ENCODE measurements around the gene IFI30. TPM values are rescaled to one million over a fixed set of nuclear protein-coding genes. Genes with fewer than 3 reads are reported as not detected.

The IFI30 gene
- total RNA-seq, 1 experiment from 2014 or later, result 23.6 TPM

GRCh38 chr19:18194181-18194530, 20.5 kb downstream of the IFI30 start:
- peak overlapping the region; percentile 37 to 81 (median 42); a peak in 2 of 7 replicates for H3K27ac Mint-ChIP-seq
- Histone ChIP-seq H4K91ac (ENCODE audit: insufficient read length, low read depth, low read length) (no peak overlapping the region), H3K4ac (ENCODE audit: low read depth, low read length) (no peak overlapping the region), H2AK5ac (ENCODE audit: insufficient read length, low read length) (no peak overlapping the region), H3K79me2 (ENCODE audit: insufficient read depth, low read length) (peaks cover 2% of the 10 kb centered on the region; the same call in 1 of the 2 replicates), H4K5ac (ENCODE audit: insufficient read length, low read depth, low read length) (no peak overlapping the region), H3K14ac (ENCODE audit: insufficient read depth, low read length) (no peak overlapping the region; the same call in 1 of the 2 replicates), H3K56ac (ENCODE audit: insufficient read length, low read depth, low read length) (no peak overlapping the region), H4K20me1 (ENCODE audit: control insufficient read depth, insufficient read depth, insufficient read length) (no peaks in the 10 kb centered on the region), H2BK15ac (ENCODE audit: low read depth, low read length) (no peak overlapping the region), H3K23me2 (ENCODE audit: insufficient read length, low read depth, low read length, poor library complexity, severe bottlenecking) (peaks cover 8% of the 10 kb centered on the region), H3K4me1 (ENCODE audit: insufficient read depth, low read length) (no peaks in the 10 kb centered on the region; the same call in 1 of the 2 replicates), H3T11ph (ENCODE audit: low read length) (no peak overlapping the region), H3K27ac (ENCODE audit: insufficient read length, low read depth, low read length) (no peak overlapping the region), H3K9me3 (ENCODE audit: control insufficient read depth, low read depth, low read length) (no peaks in the 10 kb centered on the region), H3K18ac (ENCODE audit: insufficient read length, low read depth, low read length) (no peak overlapping the region), H2BK5ac (ENCODE audit: insufficient read length, low read length) (no peak overlapping the region), H3K27me3 (ENCODE audit: insufficient read depth, low read length) (no peaks in the 10 kb centered on the region), H2BK20ac (ENCODE audit: low read depth, low read length, poor library complexity, severe bottlenecking) (no peak overlapping the region), H2BK12ac (ENCODE audit: insufficient read length, low read depth, low read length) (no peak overlapping the region), H2BK120ac (ENCODE audit: low read depth, low read length, poor library complexity, severe bottlenecking) (no peak overlapping the region), H3K23ac (ENCODE audit: insufficient read length, low read depth, low read length) (no peak overlapping the region), H3K79me1 (ENCODE audit: insufficient read depth, low read depth, low read length, poor library complexity, severe bottlenecking) (peaks cover 6% of the 10 kb centered on the region), H2AFZ (ENCODE audit: low read length) (no peak overlapping the region), H3K4me2 (ENCODE audit: insufficient read depth, insufficient read length, low read length) (peak overlapping the region; percentile 87), H3K9ac (ENCODE audit: extremely low read depth, insufficient read length, low read length) (peak overlapping the region; percentile 5), H4K8ac (replicated peaks; ENCODE audit: insufficient read length, low read depth, low read length) (no peak overlapping the region)
- no peaks in the 10 kb centered on the region; a peak in 1 of 5 replicates for H3K9me3 Mint-ChIP-seq
- H3K27me3 Mint-ChIP-seq (ENCODE audit: low read depth), result no peaks in the 10 kb centered on the region; the same call in 1 of the 2 replicates
- no peak for TF ChIP-seq CTCF (conservative IDR thresholded peaks at IDR 0.05)
- peak overlapping the region; percentile 84 to 90 for H3K4me3 Mint-ChIP-seq
- no CpG with 5 or more reads among the region's 12 CpGs for WGBS (ENCODE audit: extremely low coverage, insufficient read length, low lambda C conversion rate)
- H3K36me3 Mint-ChIP-seq (ENCODE audit: insufficient read depth in 1 of 3, low read depth in 3 of 3), result peaks cover 14 to 30% (median 29%) of the 10 kb centered on the region in 3 experiments
- no peak for DNase-seq
- H3K4me1 Mint-ChIP-seq, result peaks cover 17 to 20% of the 10 kb centered on the region in 2 experiments
